HepG2 (cell line): ENCODE results near the gene PSMC1. TPM values are rescaled to one million over a fixed set of nuclear protein-coding genes. Genes with fewer than 3 reads are reported as not detected.
A peak's percentile ranks its signal among the peaks of the same experiment; 100 is the strongest.

Source experiments
- EHMT2 ChIP-seq: fragments of 200-600 bp; sonication (generic); IDR thresholded peaks from 2 replicates; pipeline ENCODE4 v1.7.0; 2017; ENCODE audit warnings: antibody characterized with exemption, low read depth, low read length, borderline replicate concordance
- GMEB1 ChIP-seq: sonication (generic); formaldehyde crosslinking; IDR thresholded peaks from 2 replicates; pipeline ENCODE4 v1.5.1; 2020; ENCODE audit warnings: missing genetic modification reagents, mild to moderate bottlenecking, borderline replicate concordance
- MIXL1 ChIP-seq: IDR thresholded peaks from 2 replicates; pipeline ENCODE4 v1.6.1; 2016
- NBN ChIP-seq: fragments of 450-650 bp; conservative IDR thresholded peaks from 2 replicates; pipeline ENCODE4 v1.6.1; 2017
- TCF7 ChIP-seq: sonication (generic); IDR thresholded peaks from 2 replicates; pipeline ENCODE4 v1.6.1; 2016; ENCODE audit warnings: antibody characterized with exemption, low read depth
- ZBTB37 ChIP-seq: sonication (generic); formaldehyde crosslinking; IDR thresholded peaks from 2 replicates; pipeline ENCODE4 v1.4.0; 2020; ENCODE audit warnings: mild to moderate bottlenecking, missing genetic modification reagents
- ZBTB39 ChIP-seq: sonication (generic); formaldehyde crosslinking; IDR thresholded peaks from 2 replicates; pipeline ENCODE4 v1.5.0; 2020; ENCODE audit warnings: missing genetic modification reagents
- ZNF331 ChIP-seq: sonication (generic); formaldehyde crosslinking; IDR thresholded peaks from 2 replicates; pipeline ENCODE4 v1.4.0; 2020; ENCODE audit warnings: missing genetic modification reagents
- ZNF337 ChIP-seq: sonication (generic); formaldehyde crosslinking; IDR thresholded peaks from 2 replicates; pipeline ENCODE4 v1.5.1; 2020; ENCODE audit warnings: missing genetic modification reagents, low read depth, mild to moderate bottlenecking, borderline replicate concordance
- ZNF709 ChIP-seq: sonication (generic); formaldehyde crosslinking; IDR thresholded peaks from 2 replicates; pipeline ENCODE4 v1.5.0; 2020; ENCODE audit warnings: mild to moderate bottlenecking, missing genetic modification reagents
- ZNF776 ChIP-seq: sonication (generic); formaldehyde crosslinking; IDR thresholded peaks from 2 replicates; pipeline ENCODE4 v1.4.0; 2020; ENCODE audit warnings: mild to moderate bottlenecking, missing genetic modification reagents
- ZSCAN25 ChIP-seq: sonication (generic); formaldehyde crosslinking; IDR thresholded peaks from 2 replicates; pipeline ENCODE4 v1.8.0; 2022; ENCODE audit warnings: mild to moderate bottlenecking, missing genetic modification reagents
- polyA plus RNA-seq, 8 experiments: library from polyadenylated mRNA; depleted of rRNA in 3 of 8; stranded (reverse) in 7 of 8; unstranded in 1 of 8; fragments of >200 nt; fragmentation: Illumina TruSeq in 4 of 8; extraction: Trizol in 4 of 8; gene quantifications; 2 replicates each; pipeline versions ENCODE4 v1.2.1 to v1.2.3, GENCODE V29; 2011 to 2016; ENCODE audit warnings: low read depth in 4 of 8, missing spikeins in 1 of 8, mixed read lengths in 1 of 8; ENCODE audit not compliant: insufficient read depth in 1 of 8
- total RNA-seq, 5 experiments: library from RNA; depleted of rRNA; stranded (reverse); fragments of >200 nt; fragmentation: Illumina TruSeq; extraction: Trizol; gene quantifications; 2 replicates each; pipeline ENCODE4 v1.2.3, GENCODE V29; 2016; ENCODE audit warnings: low read depth in 1 of 5
- TF ChIP-seq, protein P1 (sequence below): sonication (generic); IDR thresholded peaks from 2 replicates; pipeline ENCODE4 v1.6.1; 2016; ENCODE audit warnings: low read depth, borderline replicate concordance
- TF ChIP-seq, protein P2 (sequence below): sonication (generic); formaldehyde crosslinking; IDR thresholded peaks from 2 replicates; pipeline ENCODE4 v1.4.0; 2020; ENCODE audit warnings: missing genetic modification reagents
- TF ChIP-seq, protein P3 (sequence below): IDR thresholded peaks from 2 replicates; pipeline ENCODE4 v1.4.0; 2020; ENCODE audit warnings: mild to moderate bottlenecking, missing genetic modification reagents

PSMC1 gene
- total and polyA plus RNA-seq, 2 of the 13 experiments (the other 11 are each of a cell fraction or from before 2014, with no cell fraction given): 48.6 to 167 TPM

DNA sequence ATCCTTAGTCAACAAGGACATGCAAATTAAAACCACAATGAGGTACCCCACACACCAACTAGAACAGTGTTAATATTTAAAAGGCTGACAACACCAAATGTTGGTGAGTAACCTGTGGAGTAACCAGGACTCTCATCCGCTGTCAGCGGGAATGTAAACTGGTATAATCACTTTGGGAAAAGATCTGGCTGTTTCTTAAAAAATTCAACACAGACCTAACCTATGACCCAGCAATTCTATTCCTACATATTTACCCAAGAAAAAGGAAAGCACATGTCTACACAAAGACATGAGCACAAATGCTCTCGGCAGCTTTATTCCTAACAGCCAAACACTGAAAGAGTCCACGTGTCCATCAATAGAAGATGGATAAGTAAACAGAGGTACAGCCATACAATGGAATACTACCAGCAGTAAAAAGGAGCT, 48.8 kb downstream of the PSMC1 start (continued):
- TF ChIP-seq, protein P1, sequence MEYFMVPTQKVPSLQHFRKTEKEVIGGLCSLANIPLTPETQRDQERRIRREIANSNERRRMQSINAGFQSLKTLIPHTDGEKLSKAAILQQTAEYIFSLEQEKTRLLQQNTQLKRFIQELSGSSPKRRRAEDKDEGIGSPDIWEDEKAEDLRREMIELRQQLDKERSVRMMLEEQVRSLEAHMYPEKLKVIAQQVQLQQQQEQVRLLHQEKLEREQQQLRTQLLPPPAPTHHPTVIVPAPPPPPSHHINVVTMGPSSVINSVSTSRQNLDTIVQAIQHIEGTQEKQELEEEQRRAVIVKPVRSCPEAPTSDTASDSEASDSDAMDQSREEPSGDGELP: no peak
- TF ChIP-seq TCF7 (peak; percentile 60), ZNF709 (CRISPR knock-in tag) (no peak), NBN (no peak), ZNF776 (no peak), GMEB1 (CRISPR knock-in tag) (no peak), ZBTB39 (CRISPR knock-in tag) (0 out of 2 replicates have a peak, but pooled peaks have one; percentile 63), MIXL1 (0 out of 2 replicates have a peak, but pooled peaks have one; percentile 28), EHMT2 (no peak), ZNF331 (CRISPR knock-in tag) (peak; percentile 36; the same call in 1 of the 2 replicates), ZNF337 (CRISPR knock-in tag) (no peak), ZBTB37 (0 out of 2 replicates have a peak, but pooled peaks have one; percentile 40), ZSCAN25 (CRISPR knock-in tag) (no peak)
- TF ChIP-seq, protein P2, sequence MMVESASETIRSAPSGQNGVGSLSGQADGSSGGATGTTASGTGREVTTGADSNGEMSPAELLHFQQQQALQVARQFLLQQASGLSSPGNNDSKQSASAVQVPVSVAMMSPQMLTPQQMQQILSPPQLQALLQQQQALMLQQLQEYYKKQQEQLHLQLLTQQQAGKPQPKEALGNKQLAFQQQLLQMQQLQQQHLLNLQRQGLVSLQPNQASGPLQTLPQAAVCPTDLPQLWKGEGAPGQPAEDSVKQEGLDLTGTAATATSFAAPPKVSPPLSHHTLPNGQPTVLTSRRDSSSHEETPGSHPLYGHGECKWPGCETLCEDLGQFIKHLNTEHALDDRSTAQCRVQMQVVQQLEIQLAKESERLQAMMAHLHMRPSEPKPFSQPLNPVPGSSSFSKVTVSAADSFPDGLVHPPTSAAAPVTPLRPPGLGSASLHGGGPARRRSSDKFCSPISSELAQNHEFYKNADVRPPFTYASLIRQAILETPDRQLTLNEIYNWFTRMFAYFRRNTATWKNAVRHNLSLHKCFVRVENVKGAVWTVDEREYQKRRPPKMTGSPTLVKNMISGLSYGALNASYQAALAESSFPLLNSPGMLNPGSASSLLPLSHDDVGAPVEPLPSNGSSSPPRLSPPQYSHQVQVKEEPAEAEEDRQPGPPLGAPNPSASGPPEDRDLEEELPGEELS (CRISPR knock-in tag): peak; percentile 49
- TF ChIP-seq, protein P3, sequence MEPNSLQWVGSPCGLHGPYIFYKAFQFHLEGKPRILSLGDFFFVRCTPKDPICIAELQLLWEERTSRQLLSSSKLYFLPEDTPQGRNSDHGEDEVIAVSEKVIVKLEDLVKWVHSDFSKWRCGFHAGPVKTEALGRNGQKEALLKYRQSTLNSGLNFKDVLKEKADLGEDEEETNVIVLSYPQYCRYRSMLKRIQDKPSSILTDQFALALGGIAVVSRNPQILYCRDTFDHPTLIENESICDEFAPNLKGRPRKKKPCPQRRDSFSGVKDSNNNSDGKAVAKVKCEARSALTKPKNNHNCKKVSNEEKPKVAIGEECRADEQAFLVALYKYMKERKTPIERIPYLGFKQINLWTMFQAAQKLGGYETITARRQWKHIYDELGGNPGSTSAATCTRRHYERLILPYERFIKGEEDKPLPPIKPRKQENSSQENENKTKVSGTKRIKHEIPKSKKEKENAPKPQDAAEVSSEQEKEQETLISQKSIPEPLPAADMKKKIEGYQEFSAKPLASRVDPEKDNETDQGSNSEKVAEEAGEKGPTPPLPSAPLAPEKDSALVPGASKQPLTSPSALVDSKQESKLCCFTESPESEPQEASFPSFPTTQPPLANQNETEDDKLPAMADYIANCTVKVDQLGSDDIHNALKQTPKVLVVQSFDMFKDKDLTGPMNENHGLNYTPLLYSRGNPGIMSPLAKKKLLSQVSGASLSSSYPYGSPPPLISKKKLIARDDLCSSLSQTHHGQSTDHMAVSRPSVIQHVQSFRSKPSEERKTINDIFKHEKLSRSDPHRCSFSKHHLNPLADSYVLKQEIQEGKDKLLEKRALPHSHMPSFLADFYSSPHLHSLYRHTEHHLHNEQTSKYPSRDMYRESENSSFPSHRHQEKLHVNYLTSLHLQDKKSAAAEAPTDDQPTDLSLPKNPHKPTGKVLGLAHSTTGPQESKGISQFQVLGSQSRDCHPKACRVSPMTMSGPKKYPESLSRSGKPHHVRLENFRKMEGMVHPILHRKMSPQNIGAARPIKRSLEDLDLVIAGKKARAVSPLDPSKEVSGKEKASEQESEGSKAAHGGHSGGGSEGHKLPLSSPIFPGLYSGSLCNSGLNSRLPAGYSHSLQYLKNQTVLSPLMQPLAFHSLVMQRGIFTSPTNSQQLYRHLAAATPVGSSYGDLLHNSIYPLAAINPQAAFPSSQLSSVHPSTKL (CRISPR knock-in tag): peak; percentile 76
- TF ChIP-seq, all 625 proteins: peak for 61
